ENCODE data around the gene CNTNAP2. TPM values are rescaled to one million over a fixed set of nuclear protein-coding genes. Genes with fewer than 3 reads are reported as not detected.

Gene CNTNAP2
- total RNA-seq, 2 donors from 2014 or later, result 171 to 228 TPM

- Histone ChIP-seq H3K36me3 (ENCODE audit: control insufficient read depth, insufficient read depth, low read length) (no peaks in the 10 kb centered on the region), H3K4me3 (ENCODE audit: low read length) (no peak overlapping the region), H3K9me3 (ENCODE audit: control insufficient read depth, low read length) (no peaks in the 10 kb centered on the region), H3K9ac (ENCODE audit: extremely low read depth, low read length, poor library complexity, severe bottlenecking) (no peak overlapping the region), H3K27ac (ENCODE audit: low read depth, low read length) (no peak overlapping the region), H3K4me1 (ENCODE audit: control insufficient read depth, insufficient read depth, low read length) (no peaks in the 10 kb centered on the region), H3K27me3 (ENCODE audit: control insufficient read depth, insufficient read depth, low read length, poor library complexity, severe bottlenecking) (no peaks in the 10 kb centered on the region)
- TF ChIP-seq CTCF (conservative IDR thresholded peaks at IDR 0.05), result peak; percentile 55
- no peak overlapping the region for H3K4me3 Mint-ChIP-seq
- no peaks in the 10 kb centered on the region for H3K4me1 Mint-ChIP-seq
- 100% methylated on average over 1 of the region's 2 CpGs; no CpG with 5 or more reads in 1 of the 2 experiments for WGBS, 2 experiments (ENCODE audit: insufficient coverage in 1 of 2, insufficient read length in 1 of 2)
- H3K27ac Mint-ChIP-seq, result no peak overlapping the region
- no peak for DNase-seq
- no peaks in the 10 kb centered on the region for H3K27me3 Mint-ChIP-seq (ENCODE audit: insufficient read depth)
- H3K36me3 Mint-ChIP-seq (ENCODE audit: low read depth), result no peaks in the 10 kb centered on the region
- no peaks in the 10 kb centered on the region for H3K9me3 Mint-ChIP-seq
Measured at GRCh38 chr7:147249956-147250355, 1133.4 kb downstream of the CNTNAP2 start.

- no peak for DNase-seq
- Histone ChIP-seq H3K4me3 (ENCODE audit: low read length) (no peak overlapping the region), H3K9ac (ENCODE audit: extremely low read depth, low read length, poor library complexity, severe bottlenecking) (no peak overlapping the region), H3K27ac (ENCODE audit: low read depth, low read length) (no peak overlapping the region), H3K36me3 (ENCODE audit: control insufficient read depth, insufficient read depth, low read length) (no peaks in the 10 kb centered on the region), H3K9me3 (ENCODE audit: control insufficient read depth, low read length) (no peaks in the 10 kb centered on the region), H3K27me3 (ENCODE audit: control insufficient read depth, insufficient read depth, low read length, poor library complexity, severe bottlenecking) (no peaks in the 10 kb centered on the region), H3K4me1 (ENCODE audit: control insufficient read depth, insufficient read depth, low read length) (no peaks in the 10 kb centered on the region)
- Mint-ChIP-seq H3K4me1 (no peaks in the 10 kb centered on the region), H3K9me3 (no peaks in the 10 kb centered on the region), H3K27me3 (ENCODE audit: insufficient read depth) (no peaks in the 10 kb centered on the region), H3K4me3 (no peak overlapping the region), H3K27ac (no peak overlapping the region), H3K36me3 (ENCODE audit: low read depth) (no peaks in the 10 kb centered on the region)
- TF ChIP-seq CTCF (conservative IDR thresholded peaks at IDR 0.05), result no peak
- 100% methylated on average over 1 of the region's 1 CpG for WGBS, 2 experiments (ENCODE audit: insufficient coverage in 1 of 2, insufficient read length in 1 of 2)
Measured at GRCh38 chr7:147251751-147252325, 1135.2 kb downstream of the CNTNAP2 start.

GRCh38 chr7:147261693-147262092, 1145.1 kb downstream of the CNTNAP2 start:
- H3K9ac ChIP-seq (ENCODE audit: extremely low read depth, low read length, poor library complexity, severe bottlenecking), result no peak overlapping the region
- no peak for DNase-seq
- H3K36me3 Mint-ChIP-seq (ENCODE audit: low read depth), result no peaks in the 10 kb centered on the region
- no peaks in the 10 kb centered on the region for H3K4me1 Mint-ChIP-seq
- no peaks in the 10 kb centered on the region for H3K36me3 ChIP-seq (ENCODE audit: control insufficient read depth, insufficient read depth, low read length)
- H3K4me3 ChIP-seq (ENCODE audit: low read length), result no peak overlapping the region
- H3K27ac Mint-ChIP-seq, result no peak overlapping the region
- no peak overlapping the region for H3K27ac ChIP-seq (ENCODE audit: low read depth, low read length)
- TF ChIP-seq CTCF (conservative IDR thresholded peaks at IDR 0.05), result no peak
- H3K9me3 ChIP-seq (ENCODE audit: control insufficient read depth, low read length), result no peaks in the 10 kb centered on the region
- H3K9me3 Mint-ChIP-seq, result no peaks in the 10 kb centered on the region
- H3K4me3 Mint-ChIP-seq, result no peak overlapping the region
- 95% methylated on average over 1 of the region's 1 CpG; no CpG with 5 or more reads in 1 of the 2 experiments for WGBS, 2 experiments (ENCODE audit: insufficient coverage in 1 of 2, insufficient read length in 1 of 2)
- H3K27me3 ChIP-seq (ENCODE audit: control insufficient read depth, insufficient read depth, low read length, poor library complexity, severe bottlenecking), result no peaks in the 10 kb centered on the region
- H3K4me1 ChIP-seq (ENCODE audit: control insufficient read depth, insufficient read depth, low read length), result no peaks in the 10 kb centered on the region
- no peaks in the 10 kb centered on the region for H3K27me3 Mint-ChIP-seq (ENCODE audit: insufficient read depth)
